CD4-positive, alpha-beta T cell treated with Interleukin-4 for 4 hours (primary cell): ENCODE measurements around the gene CHST12.

Experiments used
- DNase-seq: peaks from one replicate; pipeline ENCODE4 v3.0.0-alpha.2; 2020

The CHST12 gene

GRCh38 chr7:2483494-2483893 is 80.1 kb downstream of the CHST12 start:
- no peak for DNase-seq

DNA sequence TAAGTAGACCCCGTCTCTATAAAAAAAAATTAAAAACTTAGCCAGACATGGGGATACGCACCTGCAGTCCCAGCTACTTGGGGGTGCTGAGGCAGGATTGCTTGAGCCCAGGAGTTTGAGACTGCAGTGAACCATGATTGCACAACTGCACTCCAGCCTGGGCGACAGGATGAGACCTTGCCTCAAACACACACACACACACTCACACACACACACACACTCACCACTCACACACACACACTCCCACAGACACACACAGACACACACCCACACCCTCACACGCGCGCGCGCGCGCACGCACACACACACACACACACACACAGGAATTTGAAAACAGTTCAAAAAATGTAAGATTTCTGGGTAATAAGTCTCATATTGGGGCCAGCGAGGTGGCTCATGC is 81.5 kb downstream of the CHST12 start:
- no peak for DNase-seq

DNA sequence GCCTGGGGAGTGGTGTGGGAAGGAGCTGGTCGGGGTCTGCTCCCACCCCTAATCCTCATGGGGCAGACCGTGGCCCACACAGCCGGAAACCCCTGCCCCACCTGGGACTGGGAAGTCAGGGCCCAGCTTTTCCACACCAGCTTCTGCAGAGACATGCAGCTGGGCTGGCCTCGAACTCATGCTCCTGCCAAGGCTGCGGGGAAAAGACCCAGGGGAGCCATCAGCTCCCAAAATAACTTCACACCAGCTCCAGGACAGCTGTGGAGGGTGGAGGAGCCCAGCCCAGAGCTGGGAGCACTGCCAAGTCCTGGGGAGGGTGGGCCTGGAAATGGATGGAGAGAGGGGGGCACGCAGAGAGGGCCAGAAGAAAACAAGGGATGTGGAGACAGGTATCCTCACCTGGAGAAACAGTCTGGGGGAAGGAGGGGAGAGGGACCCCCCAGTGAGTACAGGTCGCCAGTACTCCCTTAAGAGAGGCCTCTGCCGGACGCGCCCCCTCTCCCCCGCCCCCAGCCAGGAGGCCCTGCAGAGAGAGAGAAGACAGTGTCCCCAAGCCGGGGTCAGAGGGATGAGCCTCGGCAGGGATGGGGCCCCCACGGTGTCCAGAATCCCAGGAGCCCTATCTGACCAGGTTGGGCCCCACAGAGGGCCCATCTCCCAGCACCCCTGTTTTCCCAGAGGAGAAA is 84.3 kb downstream of the CHST12 start:
- DNase-seq: no peak

- DNase-seq: no peak
Measured at GRCh38 chr7:2488272-2488645, 84.8 kb downstream of the CHST12 start.

- no peak for DNase-seq
Measured at GRCh38 chr7:2488681-2489080, 85.3 kb downstream of the CHST12 start.

GRCh38 chr7:2490181-2490651 is 86.8 kb downstream of the CHST12 start:
- DNase-seq: no peak

GRCh38 chr7:2492038-2492437 is 88.6 kb downstream of the CHST12 start:
- no peak for DNase-seq

- no peak for DNase-seq
Measured at GRCh38 chr7:2493205-2494164, 90.1 kb downstream of the CHST12 start.

DNA sequence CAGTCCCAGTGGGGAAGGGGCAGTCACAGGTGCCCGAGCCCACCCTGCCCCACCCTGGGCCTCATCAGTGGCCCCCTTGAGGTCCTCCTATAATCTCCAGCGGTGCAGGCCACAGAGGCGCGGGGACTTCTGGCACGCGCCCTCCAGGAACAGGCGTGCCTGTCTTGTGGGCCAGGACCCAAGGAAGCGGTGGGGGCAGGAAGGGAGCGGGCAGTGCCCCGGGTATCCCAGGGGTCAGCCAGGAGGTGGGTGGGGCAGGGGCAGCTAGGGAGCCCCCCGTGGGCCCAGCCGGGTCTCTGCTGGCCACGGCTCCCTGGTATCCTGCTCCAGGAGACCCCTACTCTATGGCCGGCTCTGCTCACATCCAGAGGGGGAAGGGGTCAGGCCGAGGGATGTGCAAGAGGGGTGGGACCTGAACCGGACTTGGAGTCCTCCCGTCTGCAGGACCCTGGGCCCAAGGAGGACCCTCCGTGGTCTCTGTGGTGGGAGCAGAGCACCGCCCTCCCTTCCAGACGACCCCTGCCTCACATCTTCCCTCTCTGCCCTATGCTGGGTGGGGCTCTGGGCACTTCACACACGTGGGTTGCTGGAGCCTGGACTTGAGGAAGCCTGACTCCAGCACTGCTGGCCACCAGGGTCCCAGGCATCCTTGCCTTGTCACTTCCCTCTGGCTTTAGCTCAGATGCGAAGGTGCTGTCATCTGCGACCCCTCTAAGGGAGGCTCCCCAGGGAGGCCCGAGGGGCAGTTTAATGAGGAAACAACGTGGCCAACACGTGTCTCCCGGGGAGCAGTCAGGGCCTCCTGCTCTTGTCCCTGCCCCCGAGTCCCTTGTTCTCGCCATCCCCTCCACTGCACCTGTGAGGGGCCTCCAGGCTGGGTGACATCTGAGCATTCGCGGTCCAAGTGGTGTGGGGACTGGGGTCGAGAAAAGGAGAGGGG is 91.0 kb downstream of the CHST12 start:
- no peak for DNase-seq

GRCh38 chr7:2495418-2496299 is 92.2 kb downstream of the CHST12 start:
- DNase-seq: no peak

DNA sequence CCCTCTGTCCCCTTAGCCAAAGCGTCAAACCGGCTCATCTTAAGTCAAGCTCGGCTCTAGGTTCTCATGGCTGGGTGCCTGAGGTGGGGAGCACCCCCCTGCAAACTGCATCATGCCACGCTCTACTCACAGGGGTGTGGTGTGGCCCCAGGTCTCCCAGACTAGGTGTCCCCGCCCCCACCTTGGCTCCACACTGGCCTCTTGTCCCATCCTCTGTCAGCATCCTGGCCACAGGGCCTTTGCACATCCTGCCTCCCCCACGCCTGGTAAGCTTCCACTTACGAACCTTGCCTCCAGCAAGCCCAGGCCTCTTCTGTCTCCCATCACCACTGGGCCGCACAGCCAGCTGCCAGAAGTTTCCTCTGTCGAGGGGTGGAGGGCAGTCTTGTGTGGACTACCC is 93.0 kb downstream of the CHST12 start:
- no peak for DNase-seq

GRCh38 chr7:2497065-2497464 is 93.7 kb downstream of the CHST12 start:
- no peak for DNase-seq

DNA sequence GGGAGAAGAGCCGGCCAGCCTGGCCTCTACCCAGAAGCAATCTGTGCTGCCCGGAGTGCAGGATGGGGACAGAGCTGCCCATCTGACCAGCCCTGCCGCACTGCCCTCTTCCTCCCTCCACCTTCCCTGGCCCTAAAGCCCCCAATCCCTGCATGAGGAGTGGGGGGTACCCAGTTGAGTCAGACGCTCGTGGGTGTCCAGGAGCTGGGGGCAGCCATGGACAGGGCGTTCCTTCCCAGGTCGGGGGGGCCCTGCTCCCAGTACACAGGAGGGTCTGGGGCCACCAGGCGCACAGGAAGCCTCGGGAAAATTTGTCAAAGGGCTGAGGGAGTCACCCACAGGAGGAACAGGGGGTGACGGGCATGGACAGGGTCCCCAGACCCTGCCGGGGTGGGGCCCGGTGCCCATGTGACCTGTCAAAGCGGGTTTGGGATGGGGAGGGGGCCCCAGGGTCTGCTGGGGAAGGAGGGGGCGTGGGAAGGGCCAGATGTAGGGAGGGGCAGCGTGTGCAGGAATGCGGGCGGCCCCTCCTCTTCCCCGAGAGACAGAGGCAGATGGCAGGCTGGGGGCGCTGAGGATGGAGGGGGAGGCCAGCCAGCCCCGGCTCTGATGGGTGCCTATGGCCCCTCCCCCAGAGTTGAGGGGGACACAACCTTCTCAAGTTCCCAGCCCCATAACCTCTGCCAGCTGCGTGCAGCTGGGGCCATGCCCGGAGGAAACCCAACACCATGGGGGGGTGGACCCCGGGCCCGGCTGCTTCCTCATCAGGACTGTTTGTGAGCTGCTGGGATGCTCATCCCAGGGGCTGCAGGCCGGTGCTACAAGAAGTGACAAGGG is 94.3 kb downstream of the CHST12 start:
- no peak for DNase-seq
